ENCODE measurements around the gene KIAA0930.

DNA sequence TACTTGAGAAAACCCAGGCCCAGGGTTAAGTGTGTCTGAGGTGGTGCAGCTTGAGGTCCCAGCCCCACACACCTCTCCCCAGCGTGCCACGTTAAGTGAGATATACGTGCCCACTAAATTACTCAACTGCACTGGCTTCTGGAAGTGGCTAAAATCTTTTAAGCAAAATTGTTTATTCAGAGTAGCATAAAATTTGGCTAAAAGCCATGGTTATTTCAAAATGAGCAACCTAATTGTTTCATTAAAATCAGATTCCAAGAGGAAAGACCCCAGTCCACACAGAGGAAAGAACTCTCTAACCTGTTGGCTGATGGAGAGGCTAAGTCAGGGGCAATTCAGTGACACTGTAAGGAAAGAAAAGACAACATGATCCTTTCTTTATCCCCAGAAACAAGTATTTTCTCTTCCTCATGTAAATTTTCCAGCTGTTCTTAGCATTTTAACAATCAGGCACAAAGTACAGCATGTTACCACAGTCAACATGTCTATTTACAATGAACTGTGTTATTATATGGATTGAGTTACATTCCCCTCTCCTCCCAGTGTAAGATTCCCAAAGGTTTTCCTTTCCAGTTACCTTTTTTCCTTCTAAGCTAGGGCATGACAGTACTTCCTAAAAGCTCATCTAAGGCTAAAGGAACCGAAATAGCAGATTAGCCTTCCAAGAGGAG lies 50.4 kb downstream of the KIAA0930 start:
- TF ChIP-seq, protein P1, sequence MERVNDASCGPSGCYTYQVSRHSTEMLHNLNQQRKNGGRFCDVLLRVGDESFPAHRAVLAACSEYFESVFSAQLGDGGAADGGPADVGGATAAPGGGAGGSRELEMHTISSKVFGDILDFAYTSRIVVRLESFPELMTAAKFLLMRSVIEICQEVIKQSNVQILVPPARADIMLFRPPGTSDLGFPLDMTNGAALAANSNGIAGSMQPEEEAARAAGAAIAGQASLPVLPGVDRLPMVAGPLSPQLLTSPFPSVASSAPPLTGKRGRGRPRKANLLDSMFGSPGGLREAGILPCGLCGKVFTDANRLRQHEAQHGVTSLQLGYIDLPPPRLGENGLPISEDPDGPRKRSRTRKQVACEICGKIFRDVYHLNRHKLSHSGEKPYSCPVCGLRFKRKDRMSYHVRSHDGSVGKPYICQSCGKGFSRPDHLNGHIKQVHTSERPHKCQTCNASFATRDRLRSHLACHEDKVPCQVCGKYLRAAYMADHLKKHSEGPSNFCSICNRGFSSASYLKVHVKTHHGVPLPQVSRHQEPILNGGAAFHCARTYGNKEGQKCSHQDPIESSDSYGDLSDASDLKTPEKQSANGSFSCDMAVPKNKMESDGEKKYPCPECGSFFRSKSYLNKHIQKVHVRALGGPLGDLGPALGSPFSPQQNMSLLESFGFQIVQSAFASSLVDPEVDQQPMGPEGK (CRISPR knock-in tag; IDR thresholded peaks at IDR 0.05; ENCODE audit: borderline replicate concordance), result no peak
- TF ChIP-seq, protein P2, sequence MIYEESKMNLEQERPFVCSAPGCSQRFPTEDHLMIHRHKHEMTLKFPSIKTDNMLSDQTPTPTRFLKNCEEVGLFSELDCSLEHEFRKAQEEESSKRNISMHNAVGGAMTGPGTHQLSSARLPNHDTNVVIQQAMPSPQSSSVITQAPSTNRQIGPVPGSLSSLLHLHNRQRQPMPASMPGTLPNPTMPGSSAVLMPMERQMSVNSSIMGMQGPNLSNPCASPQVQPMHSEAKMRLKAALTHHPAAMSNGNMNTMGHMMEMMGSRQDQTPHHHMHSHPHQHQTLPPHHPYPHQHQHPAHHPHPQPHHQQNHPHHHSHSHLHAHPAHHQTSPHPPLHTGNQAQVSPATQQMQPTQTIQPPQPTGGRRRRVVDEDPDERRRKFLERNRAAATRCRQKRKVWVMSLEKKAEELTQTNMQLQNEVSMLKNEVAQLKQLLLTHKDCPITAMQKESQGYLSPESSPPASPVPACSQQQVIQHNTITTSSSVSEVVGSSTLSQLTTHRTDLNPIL (CRISPR knock-in tag; IDR thresholded peaks at IDR 0.05; ENCODE audit: low read depth), result no peak
- TF ChIP-seq SNAI2 (CRISPR knock-in tag; IDR thresholded peaks at IDR 0.05), result no peak
- TF ChIP-seq, protein P3, sequence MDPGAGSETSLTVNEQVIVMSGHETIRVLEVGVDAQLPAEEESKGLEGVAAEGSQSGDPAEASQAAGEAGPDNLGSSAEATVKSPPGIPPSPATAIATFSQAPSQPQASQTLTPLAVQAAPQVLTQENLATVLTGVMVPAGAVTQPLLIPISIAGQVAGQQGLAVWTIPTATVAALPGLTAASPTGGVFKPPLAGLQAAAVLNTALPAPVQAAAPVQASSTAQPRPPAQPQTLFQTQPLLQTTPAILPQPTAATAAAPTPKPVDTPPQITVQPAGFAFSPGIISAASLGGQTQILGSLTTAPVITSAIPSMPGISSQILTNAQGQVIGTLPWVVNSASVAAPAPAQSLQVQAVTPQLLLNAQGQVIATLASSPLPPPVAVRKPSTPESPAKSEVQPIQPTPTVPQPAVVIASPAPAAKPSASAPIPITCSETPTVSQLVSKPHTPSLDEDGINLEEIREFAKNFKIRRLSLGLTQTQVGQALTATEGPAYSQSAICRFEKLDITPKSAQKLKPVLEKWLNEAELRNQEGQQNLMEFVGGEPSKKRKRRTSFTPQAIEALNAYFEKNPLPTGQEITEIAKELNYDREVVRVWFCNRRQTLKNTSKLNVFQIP (CRISPR knock-in tag; IDR thresholded peaks at IDR 0.05; ENCODE audit: borderline replicate concordance, low read depth), result no peak
- no peak for TF ChIP-seq ZFP3 (CRISPR knock-in tag; IDR thresholded peaks at IDR 0.05)
- no peak for TF ChIP-seq ZNF565 (CRISPR knock-in tag; conservative IDR thresholded peaks at IDR 0.05; ENCODE audit: low read depth)
- TF ChIP-seq ZFP30 (CRISPR knock-in tag; IDR thresholded peaks at IDR 0.05), result no peak
- TF ChIP-seq RARB (CRISPR knock-in tag; IDR thresholded peaks at IDR 0.05), result no peak
- no peak for TF ChIP-seq PPARA (CRISPR knock-in tag; IDR thresholded peaks at IDR 0.05; ENCODE audit: borderline replicate concordance)
- TF ChIP-seq ISL1 (CRISPR knock-in tag; IDR thresholded peaks at IDR 0.05), result no peak
- TF ChIP-seq GLIS3 (CRISPR knock-in tag; IDR thresholded peaks at IDR 0.05), result no peak
- TF ChIP-seq, protein P4, sequence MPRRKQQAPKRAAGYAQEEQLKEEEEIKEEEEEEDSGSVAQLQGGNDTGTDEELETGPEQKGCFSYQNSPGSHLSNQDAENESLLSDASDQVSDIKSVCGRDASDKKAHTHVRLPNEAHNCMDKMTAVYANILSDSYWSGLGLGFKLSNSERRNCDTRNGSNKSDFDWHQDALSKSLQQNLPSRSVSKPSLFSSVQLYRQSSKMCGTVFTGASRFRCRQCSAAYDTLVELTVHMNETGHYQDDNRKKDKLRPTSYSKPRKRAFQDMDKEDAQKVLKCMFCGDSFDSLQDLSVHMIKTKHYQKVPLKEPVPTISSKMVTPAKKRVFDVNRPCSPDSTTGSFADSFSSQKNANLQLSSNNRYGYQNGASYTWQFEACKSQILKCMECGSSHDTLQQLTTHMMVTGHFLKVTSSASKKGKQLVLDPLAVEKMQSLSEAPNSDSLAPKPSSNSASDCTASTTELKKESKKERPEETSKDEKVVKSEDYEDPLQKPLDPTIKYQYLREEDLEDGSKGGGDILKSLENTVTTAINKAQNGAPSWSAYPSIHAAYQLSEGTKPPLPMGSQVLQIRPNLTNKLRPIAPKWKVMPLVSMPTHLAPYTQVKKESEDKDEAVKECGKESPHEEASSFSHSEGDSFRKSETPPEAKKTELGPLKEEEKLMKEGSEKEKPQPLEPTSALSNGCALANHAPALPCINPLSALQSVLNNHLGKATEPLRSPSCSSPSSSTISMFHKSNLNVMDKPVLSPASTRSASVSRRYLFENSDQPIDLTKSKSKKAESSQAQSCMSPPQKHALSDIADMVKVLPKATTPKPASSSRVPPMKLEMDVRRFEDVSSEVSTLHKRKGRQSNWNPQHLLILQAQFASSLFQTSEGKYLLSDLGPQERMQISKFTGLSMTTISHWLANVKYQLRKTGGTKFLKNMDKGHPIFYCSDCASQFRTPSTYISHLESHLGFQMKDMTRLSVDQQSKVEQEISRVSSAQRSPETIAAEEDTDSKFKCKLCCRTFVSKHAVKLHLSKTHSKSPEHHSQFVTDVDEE (CRISPR knock-in tag; IDR thresholded peaks at IDR 0.05), result no peak

All from SK-N-SH treated with all-trans-retinoic acid at 6 μM for 48 hours (cell line).